ENCODE data around the gene LRRC3C. TPM values are rescaled to one million over a fixed set of nuclear protein-coding genes. Genes with fewer than 3 reads are reported as not detected.

The LRRC3C gene
- polyA plus RNA-seq, 2 donors, result not detected

GRCh38 chr17:39955726-39956225 is 28.2 kb downstream of the LRRC3C start:
- Histone ChIP-seq H3K27me3 (ENCODE audit: control insufficient read depth in 1 of 2, insufficient read depth in 2 of 2, low read length in 2 of 2) (no peaks in the 10 kb centered on the region), H3K4me3 (ENCODE audit: low read depth in 1 of 2, low read length in 2 of 2) (no peak overlapping the region), H3K27ac (ENCODE audit: low read depth in 2 of 2, low read length in 1 of 2) (no peak overlapping the region), H3K4me1 (ENCODE audit: control insufficient read depth in 2 of 2, insufficient read depth in 2 of 2, low read length in 1 of 2) (peaks cover 0 to 7% of the 10 kb centered on the region in 2 donors), H3K9me3 (ENCODE audit: control insufficient read depth in 2 of 2, insufficient read depth in 1 of 2, low read depth in 1 of 2, low read length in 1 of 2) (no peaks in the 10 kb centered on the region), H3K36me3 (ENCODE audit: control insufficient read depth in 2 of 2, insufficient read depth in 2 of 2, low read length in 1 of 2) (no peaks in the 10 kb centered on the region)
- WGBS, 2 donors, result 72 to 75% methylated on average over 4 of the region's 4 CpGs

- no peak overlapping the region for H3K4me3 ChIP-seq (ENCODE audit: low read depth in 1 of 2, low read length in 2 of 2)
- H3K27me3 ChIP-seq (ENCODE audit: control insufficient read depth in 1 of 2, insufficient read depth in 2 of 2, low read length in 2 of 2), result no peaks in the 10 kb centered on the region
- no peaks in the 10 kb centered on the region for H3K36me3 ChIP-seq (ENCODE audit: control insufficient read depth in 2 of 2, insufficient read depth in 2 of 2, low read length in 1 of 2)
- H3K4me1 ChIP-seq (ENCODE audit: control insufficient read depth in 2 of 2, insufficient read depth in 2 of 2, low read length in 1 of 2), result no peaks in the 10 kb centered on the region
- 49 to 61% methylated on average over 8 of the region's 8 CpGs for WGBS, 2 donors
- H3K9me3 ChIP-seq (ENCODE audit: control insufficient read depth in 2 of 2, insufficient read depth in 1 of 2, low read depth in 1 of 2, low read length in 1 of 2), result no peaks in the 10 kb centered on the region
- no peak overlapping the region for H3K27ac ChIP-seq (ENCODE audit: low read depth in 2 of 2, low read length in 1 of 2)
Measured at GRCh38 chr17:39960524-39961041, 33.1 kb downstream of the LRRC3C start.

- WGBS, 2 donors, result 56% methylated on average over 6 of the region's 6 CpGs
- peaks cover 0 to 3% of the 10 kb centered on the region in 2 donors for H3K27me3 ChIP-seq (ENCODE audit: control insufficient read depth in 1 of 2, insufficient read depth in 2 of 2, low read length in 2 of 2)
- no peak within 1 kb of the TSS for H3K27ac ChIP-seq (ENCODE audit: low read depth in 2 of 2, low read length in 1 of 2)
Measured at GRCh38 chr17:39962642-39963220, 35.2 kb downstream of the LRRC3C start, which contains the start of gene GSDMA. GSDMA (plus strand) TSS chr17:39963004; CDS start chr17:39965688, 2,684 bp downstream.

GRCh38 chr17:39963829-39964228 is 36.3 kb downstream of the LRRC3C start:
- Histone ChIP-seq H3K9me3 (ENCODE audit: control insufficient read depth in 2 of 2, insufficient read depth in 1 of 2, low read depth in 1 of 2, low read length in 1 of 2) (no peaks in the 10 kb centered on the region), H3K36me3 (ENCODE audit: control insufficient read depth in 2 of 2, insufficient read depth in 2 of 2, low read length in 1 of 2) (no peaks in the 10 kb centered on the region), H3K4me3 (ENCODE audit: low read depth in 1 of 2, low read length in 2 of 2) (no peak overlapping the region), H3K27me3 (ENCODE audit: control insufficient read depth in 1 of 2, insufficient read depth in 2 of 2, low read length in 2 of 2) (peaks cover 0 to 3% of the 10 kb centered on the region in 2 donors), H3K4me1 (ENCODE audit: control insufficient read depth in 2 of 2, insufficient read depth in 2 of 2, low read length in 1 of 2) (no peaks in the 10 kb centered on the region), H3K27ac (ENCODE audit: low read depth in 2 of 2, low read length in 1 of 2) (no peak overlapping the region)
- 57 to 63% methylated on average over 6 of the region's 6 CpGs for WGBS, 2 donors

More at GRCh38 chr17:39962642-39963220, 35.2 kb downstream of the LRRC3C start, which contains the start of gene GSDMA:
- no peaks in the 10 kb centered on the region for H3K36me3 ChIP-seq (ENCODE audit: control insufficient read depth in 2 of 2, insufficient read depth in 2 of 2, low read length in 1 of 2)
- H3K4me3 ChIP-seq (ENCODE audit: low read depth in 1 of 2, low read length in 2 of 2), result no peak within 1 kb of the TSS
- H3K9me3 ChIP-seq (ENCODE audit: control insufficient read depth in 2 of 2, insufficient read depth in 1 of 2, low read depth in 1 of 2, low read length in 1 of 2), result no peaks in the 10 kb centered on the region
- no peaks in the 10 kb centered on the region for H3K4me1 ChIP-seq (ENCODE audit: control insufficient read depth in 2 of 2, insufficient read depth in 2 of 2, low read length in 1 of 2)

GRCh38 chr17:39965017-39965699 is 37.6 kb downstream of the LRRC3C start:
- WGBS, 2 donors, result 66 to 67% methylated on average over 8 of the region's 8 CpGs
- Histone ChIP-seq H3K27me3 (ENCODE audit: control insufficient read depth in 1 of 2, insufficient read depth in 2 of 2, low read length in 2 of 2) (peaks cover 0 to 3% of the 10 kb centered on the region in 2 donors), H3K9me3 (ENCODE audit: control insufficient read depth in 2 of 2, insufficient read depth in 1 of 2, low read depth in 1 of 2, low read length in 1 of 2) (no peaks in the 10 kb centered on the region), H3K4me3 (ENCODE audit: low read depth in 1 of 2, low read length in 2 of 2) (no peak overlapping the region), H3K27ac (ENCODE audit: low read depth in 2 of 2, low read length in 1 of 2) (no peak overlapping the region), H3K36me3 (ENCODE audit: control insufficient read depth in 2 of 2, insufficient read depth in 2 of 2, low read length in 1 of 2) (no peaks in the 10 kb centered on the region), H3K4me1 (ENCODE audit: control insufficient read depth in 2 of 2, insufficient read depth in 2 of 2, low read length in 1 of 2) (no peaks in the 10 kb centered on the region)

GRCh38 chr17:39966771-39967170 is 39.2 kb downstream of the LRRC3C start:
- no peak overlapping the region for H3K27ac ChIP-seq (ENCODE audit: low read depth in 2 of 2, low read length in 1 of 2)
- no peaks in the 10 kb centered on the region for H3K9me3 ChIP-seq (ENCODE audit: control insufficient read depth in 2 of 2, insufficient read depth in 1 of 2, low read depth in 1 of 2, low read length in 1 of 2)
- H3K4me1 ChIP-seq (ENCODE audit: control insufficient read depth in 2 of 2, insufficient read depth in 2 of 2, low read length in 1 of 2), result no peaks in the 10 kb centered on the region
- no peaks in the 10 kb centered on the region for H3K36me3 ChIP-seq (ENCODE audit: control insufficient read depth in 2 of 2, insufficient read depth in 2 of 2, low read length in 1 of 2)
- H3K4me3 ChIP-seq (ENCODE audit: low read depth in 1 of 2, low read length in 2 of 2), result no peak overlapping the region
- H3K27me3 ChIP-seq (ENCODE audit: control insufficient read depth in 1 of 2, insufficient read depth in 2 of 2, low read length in 2 of 2), result peaks cover 0 to 3% of the 10 kb centered on the region in 2 donors
- 68 to 69% methylated on average over 6 of the region's 6 CpGs for WGBS, 2 donors

- H3K27ac ChIP-seq (ENCODE audit: low read depth in 2 of 2, low read length in 1 of 2), result no peak overlapping the region
- H3K27me3 ChIP-seq (ENCODE audit: control insufficient read depth in 1 of 2, insufficient read depth in 2 of 2, low read length in 2 of 2), result peaks cover 0 to 3% of the 10 kb centered on the region in 2 donors
- no peaks in the 10 kb centered on the region for H3K36me3 ChIP-seq (ENCODE audit: control insufficient read depth in 2 of 2, insufficient read depth in 2 of 2, low read length in 1 of 2)
- 70 to 85% methylated on average over 2 of the region's 2 CpGs for WGBS, 2 donors
- no peaks in the 10 kb centered on the region for H3K4me1 ChIP-seq (ENCODE audit: control insufficient read depth in 2 of 2, insufficient read depth in 2 of 2, low read length in 1 of 2)
- H3K9me3 ChIP-seq (ENCODE audit: control insufficient read depth in 2 of 2, insufficient read depth in 1 of 2, low read depth in 1 of 2, low read length in 1 of 2), result no peaks in the 10 kb centered on the region
- no peak overlapping the region for H3K4me3 ChIP-seq (ENCODE audit: low read depth in 1 of 2, low read length in 2 of 2)
Measured at GRCh38 chr17:39968761-39969160, 41.2 kb downstream of the LRRC3C start.

- no peaks in the 10 kb centered on the region for H3K4me1 ChIP-seq (ENCODE audit: control insufficient read depth in 2 of 2, insufficient read depth in 2 of 2, low read length in 1 of 2)
- H3K4me3 ChIP-seq (ENCODE audit: low read depth in 1 of 2, low read length in 2 of 2), result no peak overlapping the region
- no peaks in the 10 kb centered on the region for H3K9me3 ChIP-seq (ENCODE audit: control insufficient read depth in 2 of 2, insufficient read depth in 1 of 2, low read depth in 1 of 2, low read length in 1 of 2)
- 77 to 81% methylated on average over 6 of the region's 6 CpGs for WGBS, 2 donors
- H3K36me3 ChIP-seq (ENCODE audit: control insufficient read depth in 2 of 2, insufficient read depth in 2 of 2, low read length in 1 of 2), result no peaks in the 10 kb centered on the region
- peaks cover 0 to 3% of the 10 kb centered on the region in 2 donors for H3K27me3 ChIP-seq (ENCODE audit: control insufficient read depth in 1 of 2, insufficient read depth in 2 of 2, low read length in 2 of 2)
- H3K27ac ChIP-seq (ENCODE audit: low read depth in 2 of 2, low read length in 1 of 2), result no peak overlapping the region
Measured at GRCh38 chr17:39969375-39969774, 41.8 kb downstream of the LRRC3C start.

- H3K36me3 ChIP-seq (ENCODE audit: control insufficient read depth in 2 of 2, insufficient read depth in 2 of 2, low read length in 1 of 2), result no peaks in the 10 kb centered on the region
- H3K4me3 ChIP-seq (ENCODE audit: low read depth in 1 of 2, low read length in 2 of 2), result no peak overlapping the region
- peaks cover 0 to 3% of the 10 kb centered on the region in 2 donors for H3K27me3 ChIP-seq (ENCODE audit: control insufficient read depth in 1 of 2, insufficient read depth in 2 of 2, low read length in 2 of 2)
- no peak overlapping the region for H3K27ac ChIP-seq (ENCODE audit: low read depth in 2 of 2, low read length in 1 of 2)
- H3K9me3 ChIP-seq (ENCODE audit: control insufficient read depth in 2 of 2, insufficient read depth in 1 of 2, low read depth in 1 of 2, low read length in 1 of 2), result no peaks in the 10 kb centered on the region
- 66 to 67% methylated on average over 7 of the region's 7 CpGs for WGBS, 2 donors
- no peaks in the 10 kb centered on the region for H3K4me1 ChIP-seq (ENCODE audit: control insufficient read depth in 2 of 2, insufficient read depth in 2 of 2, low read length in 1 of 2)
Measured at GRCh38 chr17:39970157-39970692, 42.7 kb downstream of the LRRC3C start.

All from esophagus (tissue), 2 donors.